ENCODE measurements around the gene SESN2.

DNA sequence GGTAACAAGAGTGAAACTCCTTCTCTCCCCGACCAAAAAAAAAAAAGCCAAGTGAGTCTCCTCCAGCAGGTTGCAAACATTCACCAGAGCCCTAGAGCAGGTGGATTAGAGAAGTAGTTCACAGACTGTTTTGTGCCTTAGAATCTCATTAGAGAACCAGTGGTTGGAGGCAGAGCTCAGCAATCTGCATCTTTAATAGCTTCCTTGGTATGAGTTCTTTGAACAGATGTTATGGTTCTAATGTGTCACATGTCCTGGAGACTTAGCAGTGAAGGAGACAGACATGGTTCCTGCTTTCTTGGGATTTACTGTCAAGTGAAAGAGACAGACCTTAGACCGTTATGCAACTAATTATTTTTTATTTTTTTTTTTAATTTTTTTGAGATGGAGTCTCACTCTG is 26.8 kb downstream of the SESN2 start:
- no peak for TF ChIP-seq CTCF (IDR thresholded peaks at IDR 0.05; ENCODE audit: low read depth, low read length)
- TF ChIP-seq EZH2phosphoT487 (IDR thresholded peaks at IDR 0.05; ENCODE audit: low read depth): no peak
